Measurements from ENCODE around the gene RCOR2.

DNA sequence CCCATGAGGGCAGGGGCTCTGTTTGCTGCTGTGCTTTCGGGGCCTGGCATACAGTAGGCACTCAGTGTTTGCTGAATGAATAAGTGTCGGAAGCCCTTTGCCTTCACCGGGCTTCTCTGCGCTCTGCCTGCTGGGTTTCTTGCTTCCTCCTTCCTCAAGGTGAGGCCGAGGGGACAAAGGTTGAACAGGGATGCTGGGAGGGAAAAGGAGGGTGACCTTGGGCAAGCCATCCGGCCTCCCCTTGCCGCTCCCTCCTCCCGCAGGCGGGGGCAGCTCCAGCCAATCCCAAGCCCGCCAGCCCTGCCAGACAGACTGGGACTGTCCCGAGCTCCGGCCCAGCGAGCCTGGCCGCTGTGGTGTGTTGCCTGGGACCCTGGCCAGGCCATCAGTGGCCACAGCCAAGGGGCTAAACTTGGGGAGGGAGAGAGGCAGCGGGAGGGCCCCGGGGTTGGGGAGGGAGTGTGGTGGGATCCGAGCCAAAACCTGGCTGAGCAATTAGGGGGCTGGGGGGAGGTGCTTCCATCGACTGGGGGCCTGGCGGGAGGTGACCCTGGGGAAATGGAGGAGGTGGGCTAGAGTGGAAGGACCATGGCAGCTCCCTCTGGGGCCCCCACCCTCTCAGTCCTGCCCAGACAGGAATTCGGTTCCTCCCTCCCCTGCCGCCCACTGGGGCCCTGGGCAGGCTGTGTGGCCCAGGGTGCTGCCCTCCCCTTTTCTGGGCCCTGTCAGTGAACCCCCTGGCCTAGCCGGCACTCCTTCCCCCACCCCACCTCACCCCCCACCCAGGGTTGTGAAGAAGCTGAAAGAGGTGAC, 3.4 kb upstream of the RCOR2 start:
- TF ChIP-seq, protein P1, sequence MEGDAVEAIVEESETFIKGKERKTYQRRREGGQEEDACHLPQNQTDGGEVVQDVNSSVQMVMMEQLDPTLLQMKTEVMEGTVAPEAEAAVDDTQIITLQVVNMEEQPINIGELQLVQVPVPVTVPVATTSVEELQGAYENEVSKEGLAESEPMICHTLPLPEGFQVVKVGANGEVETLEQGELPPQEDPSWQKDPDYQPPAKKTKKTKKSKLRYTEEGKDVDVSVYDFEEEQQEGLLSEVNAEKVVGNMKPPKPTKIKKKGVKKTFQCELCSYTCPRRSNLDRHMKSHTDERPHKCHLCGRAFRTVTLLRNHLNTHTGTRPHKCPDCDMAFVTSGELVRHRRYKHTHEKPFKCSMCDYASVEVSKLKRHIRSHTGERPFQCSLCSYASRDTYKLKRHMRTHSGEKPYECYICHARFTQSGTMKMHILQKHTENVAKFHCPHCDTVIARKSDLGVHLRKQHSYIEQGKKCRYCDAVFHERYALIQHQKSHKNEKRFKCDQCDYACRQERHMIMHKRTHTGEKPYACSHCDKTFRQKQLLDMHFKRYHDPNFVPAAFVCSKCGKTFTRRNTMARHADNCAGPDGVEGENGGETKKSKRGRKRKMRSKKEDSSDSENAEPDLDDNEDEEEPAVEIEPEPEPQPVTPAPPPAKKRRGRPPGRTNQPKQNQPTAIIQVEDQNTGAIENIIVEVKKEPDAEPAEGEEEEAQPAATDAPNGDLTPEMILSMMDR (IDR thresholded peaks at IDR 0.05; ENCODE audit: low read length) = no peak
- no peak for TF ChIP-seq EZH2 (IDR thresholded peaks at IDR 0.05; ENCODE audit: borderline replicate concordance, low read length)

Measured in OCI-LY1 (cell line).